Body of pancreas (tissue), 4 donors: ENCODE data around the gene ARHGAP44.

ENCODE experiments used
- CTCF ChIP-seq, 7 experiments: fragments of 450-650 bp in 4 of 7; fragments of 200-600 bp in 3 of 7; sonication (generic) in 3 of 7; IDR thresholded peaks; one replicate each; pipeline ENCODE4 v1.5.1; 2016 to 2019; ENCODE audit warnings: antibody characterized with exemption in 7 of 7
- POLR2A ChIP-seq, 3 donors: fragments of 450-650 bp; IDR thresholded peaks; one replicate each; pipeline ENCODE4 v1.6.1; 2016; ENCODE audit warnings: antibody characterized with exemption in 3 of 3, mild to moderate bottlenecking in 2 of 3

- no peak for TF ChIP-seq CTCF (IDR thresholded peaks at IDR 0.05)
- TF ChIP-seq POLR2A (IDR thresholded peaks at IDR 0.05): no peak
These were observed 225.5 kb downstream of the ARHGAP44 start for GRCh38 chr17:13014801-13015200.
